Smooth muscle cell (in vitro differentiated cells): Measurements from ENCODE around the gene S100P. TPM values are rescaled to one million over a fixed set of nuclear protein-coding genes. Genes with fewer than 3 reads are reported as not detected.

Experiments
- DNase-seq: peaks from one replicate; lab custom pipeline; 2025; ENCODE audit not compliant: unreplicated experiment; lab: John Stamatoyannopoulos, UW
- H2AFZ ChIP-seq: fragments of 200-600 bp; sonication (generic); 2 replicates; pipeline ENCODE4 v1.6.0; 2016; ENCODE audit warnings: antibody characterized with exemption, low read depth, mild to moderate bottlenecking
- H3F3A ChIP-seq: fragments of 200-600 bp; sonication (generic); 2 replicates; pipeline ENCODE4 v1.6.0; 2017; ENCODE audit warnings: antibody characterized with exemption, low read depth
- H3K27ac ChIP-seq: fragments of 200-600 bp; sonication (generic); 2 replicates; pipeline ENCODE4 v1.5.1; 2016; ENCODE audit warnings: low read depth, mild to moderate bottlenecking
- H3K27me3 ChIP-seq: fragments of 200-600 bp; sonication (generic); 2 replicates; pipeline ENCODE4 v1.6.1; 2016; ENCODE audit warnings: low read depth, mild to moderate bottlenecking
- H3K36me3 ChIP-seq: fragments of 200-600 bp; sonication (generic); 2 replicates; pipeline ENCODE4 v1.5.1; 2016; ENCODE audit warnings: low read depth
- H3K4me1 ChIP-seq: fragments of 200-600 bp; sonication (generic); 2 replicates; pipeline ENCODE4 v1.5.1; 2016; ENCODE audit warnings: low read depth
- H3K4me2 ChIP-seq: fragments of 200-600 bp; sonication (generic); 2 replicates; pipeline ENCODE4 v1.6.0; 2016; ENCODE audit warnings: mild to moderate bottlenecking
- H3K4me3 ChIP-seq: fragments of 200-600 bp; sonication (generic); 2 replicates; pipeline ENCODE4 v1.5.1; 2016; ENCODE audit warnings: mild to moderate bottlenecking
- H3K79me2 ChIP-seq: fragments of 200-600 bp; sonication (generic); 2 replicates; pipeline ENCODE4 v1.6.0; 2016; ENCODE audit warnings: low read depth, mild to moderate bottlenecking
- H3K9ac ChIP-seq: fragments of 200-600 bp; sonication (generic); 2 replicates; pipeline ENCODE4 v1.6.0; 2016; ENCODE audit warnings: low read depth
- H3K9me3 ChIP-seq: fragments of 200-600 bp; sonication (generic); replicated peaks from 2 replicates; pipeline ENCODE4 v1.5.1; 2016; ENCODE audit warnings: low read depth
- H4K20me1 ChIP-seq: fragments of 200-600 bp; sonication (generic); 2 replicates; pipeline ENCODE4 v1.6.0; 2016; ENCODE audit warnings: low read depth
- WGBS: methylation state at CpG from one replicate; pipeline ENCODE4 v1.1.7; 2016; ENCODE audit warnings: low lambda C conversion rate; 5-methylcytosine and 5-hydroxymethylcytosine counted together
- polyA plus RNA-seq: library from polyadenylated mRNA; unstranded; fragments of >200 nt; fragmentation: Nextera tagmentation; extraction: Ambion mirVana; gene quantifications from 2 replicates; pipeline ENCODE4 v1.2.1, GENCODE V29; 2016
- total RNA-seq: library from RNA; depleted of rRNA; stranded (reverse); fragments of >200 nt; gene quantifications from 2 replicates; pipeline ENCODE4 v1.2.3, GENCODE V29; 2014
- TF ChIP-seq, protein P1 (sequence below): fragments of 200-600 bp; sonication (generic); IDR thresholded peaks from 2 replicates; pipeline ENCODE4 v1.5.1; 2017; ENCODE audit warnings: borderline replicate concordance, mild to moderate bottlenecking, antibody characterized with exemption; ENCODE audit not compliant: insufficient read depth, poor library complexity, severe bottlenecking

The S100P gene
- total and polyA plus RNA-seq, 2 experiments from 2014 or later = 4.0 to 6.6 TPM

DNA sequence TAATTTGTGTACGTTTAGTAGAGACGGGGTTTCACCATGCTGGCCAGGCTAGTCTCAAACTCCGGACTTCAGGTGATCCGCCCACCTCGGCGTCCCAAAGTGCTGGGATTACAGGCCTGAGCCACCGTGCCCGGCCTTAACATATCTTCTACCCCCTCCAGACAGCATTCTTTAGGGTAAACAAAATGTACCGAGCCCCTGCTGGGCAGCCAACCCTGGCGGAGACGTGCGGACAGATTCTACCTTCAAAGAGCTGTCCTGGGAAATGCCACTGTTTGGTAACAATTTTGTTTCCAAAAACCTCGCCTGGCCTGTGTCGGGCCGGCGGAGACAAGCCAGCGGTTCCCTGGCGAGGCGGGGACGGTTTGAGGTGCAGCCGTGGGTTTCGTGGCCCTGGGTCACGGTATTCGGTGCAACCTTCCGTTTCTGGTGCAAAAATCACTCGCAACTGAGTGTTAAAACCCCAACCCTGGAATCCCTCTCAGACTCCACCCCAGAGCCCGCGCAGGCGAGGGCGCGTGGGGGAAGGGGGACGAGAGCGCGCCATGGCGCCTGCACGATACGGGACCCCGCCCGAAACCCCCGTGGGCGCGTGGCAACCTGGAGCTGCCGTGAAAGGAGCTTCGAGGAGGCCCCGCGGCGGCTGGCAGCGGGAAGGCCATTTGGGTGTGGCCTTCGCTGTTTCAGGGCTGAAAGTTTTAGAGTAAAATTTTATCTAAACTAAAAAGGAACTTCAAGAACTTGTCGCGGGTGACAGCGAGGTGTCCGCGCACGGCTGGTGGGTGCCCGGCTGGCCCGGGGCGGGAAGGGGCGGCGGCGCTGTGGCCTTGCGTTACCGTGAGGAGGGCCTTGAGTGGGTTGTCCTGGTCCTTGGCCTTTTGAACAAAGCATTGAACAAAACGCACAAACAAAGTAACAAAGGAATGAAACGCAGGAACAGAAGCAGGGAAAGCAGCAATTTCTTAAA lies 36.2 kb upstream of the S100P start:
- no peak overlapping the region for H2AFZ ChIP-seq
- H3K4me2 ChIP-seq = no peak overlapping the region
- H3K9ac ChIP-seq = no peak overlapping the region
- WGBS = 91% methylated on average over 65 of the region's 65 CpGs
- H3K4me3 ChIP-seq = no peak overlapping the region
- DNase-seq = no peak
- no peaks in the 10 kb centered on the region for H3K27me3 ChIP-seq
- H4K20me1 ChIP-seq = no peaks in the 10 kb centered on the region
- no peaks in the 10 kb centered on the region for H3K79me2 ChIP-seq
- H3F3A ChIP-seq = no peaks in the 10 kb centered on the region
- H3K27ac ChIP-seq = no peak overlapping the region
- TF ChIP-seq, protein P1, sequence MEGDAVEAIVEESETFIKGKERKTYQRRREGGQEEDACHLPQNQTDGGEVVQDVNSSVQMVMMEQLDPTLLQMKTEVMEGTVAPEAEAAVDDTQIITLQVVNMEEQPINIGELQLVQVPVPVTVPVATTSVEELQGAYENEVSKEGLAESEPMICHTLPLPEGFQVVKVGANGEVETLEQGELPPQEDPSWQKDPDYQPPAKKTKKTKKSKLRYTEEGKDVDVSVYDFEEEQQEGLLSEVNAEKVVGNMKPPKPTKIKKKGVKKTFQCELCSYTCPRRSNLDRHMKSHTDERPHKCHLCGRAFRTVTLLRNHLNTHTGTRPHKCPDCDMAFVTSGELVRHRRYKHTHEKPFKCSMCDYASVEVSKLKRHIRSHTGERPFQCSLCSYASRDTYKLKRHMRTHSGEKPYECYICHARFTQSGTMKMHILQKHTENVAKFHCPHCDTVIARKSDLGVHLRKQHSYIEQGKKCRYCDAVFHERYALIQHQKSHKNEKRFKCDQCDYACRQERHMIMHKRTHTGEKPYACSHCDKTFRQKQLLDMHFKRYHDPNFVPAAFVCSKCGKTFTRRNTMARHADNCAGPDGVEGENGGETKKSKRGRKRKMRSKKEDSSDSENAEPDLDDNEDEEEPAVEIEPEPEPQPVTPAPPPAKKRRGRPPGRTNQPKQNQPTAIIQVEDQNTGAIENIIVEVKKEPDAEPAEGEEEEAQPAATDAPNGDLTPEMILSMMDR = no peak
- no peaks in the 10 kb centered on the region for H3K36me3 ChIP-seq
- H3K4me1 ChIP-seq = no peaks in the 10 kb centered on the region
- H3K9me3 ChIP-seq = no peaks in the 10 kb centered on the region

DNA sequence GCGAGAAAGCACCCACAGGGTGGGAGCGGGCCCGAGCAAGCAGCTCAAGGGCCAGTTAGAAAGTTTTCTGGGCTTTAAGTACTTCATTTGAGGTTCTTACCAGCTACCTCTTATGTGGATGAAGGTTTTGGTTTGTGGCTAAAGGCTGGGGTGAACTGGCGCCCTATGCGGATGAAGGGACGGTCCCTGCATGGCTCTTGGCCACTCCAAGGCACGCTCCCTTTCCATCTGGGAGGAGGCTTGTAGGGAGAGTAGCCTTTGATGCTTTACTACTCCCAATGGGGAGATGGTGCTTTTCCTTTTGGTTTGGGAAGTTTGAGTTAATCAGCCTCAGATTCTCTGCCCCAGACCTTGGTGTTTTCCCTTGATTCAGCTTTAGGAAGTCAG lies 35.5 kb upstream of the S100P start:
- H2AFZ ChIP-seq = peak overlapping the region; percentile 63
- TF ChIP-seq, protein P1 = no peak

DNA sequence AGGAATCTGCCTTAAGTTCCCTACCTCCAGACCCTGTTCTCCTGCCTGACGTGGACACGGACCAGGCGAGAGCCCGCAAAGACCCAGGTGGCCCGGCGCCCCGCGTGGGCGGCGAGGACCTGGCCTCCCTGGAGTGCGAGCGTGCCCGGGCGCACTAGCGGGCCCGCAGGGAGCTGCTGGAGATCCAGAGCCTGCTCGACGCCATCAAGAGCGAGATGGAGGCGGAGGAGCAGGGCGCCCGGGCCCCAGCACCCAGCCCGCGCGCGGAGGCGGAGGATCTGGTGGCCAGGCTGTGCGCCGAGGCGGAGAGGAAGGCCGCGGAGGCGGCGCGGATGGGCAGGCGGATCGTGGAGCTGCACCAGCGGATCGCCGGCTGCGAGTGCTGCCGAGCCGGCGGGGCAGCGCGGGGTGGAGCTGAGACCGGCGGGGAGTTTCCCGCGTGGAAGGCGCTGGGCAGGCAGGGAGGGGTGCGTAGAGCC lies 35.0 kb upstream of the S100P start:
- H3K4me3 ChIP-seq = peak overlapping the region; percentile 37
- peak overlapping the region; percentile 83 for H3K4me2 ChIP-seq
- peak overlapping the region; percentile 63 for H2AFZ ChIP-seq
- no peak for DNase-seq
- H3K79me2 ChIP-seq = no peaks in the 10 kb centered on the region
- H3K36me3 ChIP-seq = no peaks in the 10 kb centered on the region
- no peaks in the 10 kb centered on the region for H3K27me3 ChIP-seq
- 17% methylated on average over 51 of the region's 52 CpGs for WGBS
- no peak overlapping the region for H3K9ac ChIP-seq
- H3F3A ChIP-seq = no peaks in the 10 kb centered on the region
- no peaks in the 10 kb centered on the region for H3K4me1 ChIP-seq
- no peaks in the 10 kb centered on the region for H3K9me3 ChIP-seq
- TF ChIP-seq, protein P1 = no peak
- no peaks in the 10 kb centered on the region for H4K20me1 ChIP-seq
- no peak overlapping the region for H3K27ac ChIP-seq

More for the DNA sequence above, 35.5 kb upstream of the S100P start:
- no peak for DNase-seq
- Histone ChIP-seq H3K9me3 (no peaks in the 10 kb centered on the region), H3K9ac (no peak overlapping the region), H3K36me3 (no peaks in the 10 kb centered on the region), H3K4me2 (peak overlapping the region; percentile 83), H3K4me3 (no peak overlapping the region), H3K4me1 (no peaks in the 10 kb centered on the region), H3F3A (no peaks in the 10 kb centered on the region), H3K27me3 (no peaks in the 10 kb centered on the region), H3K79me2 (no peaks in the 10 kb centered on the region), H4K20me1 (no peaks in the 10 kb centered on the region), H3K27ac (no peak overlapping the region)
- WGBS = 97% methylated on average over 7 of the region's 7 CpGs
